NCI-H2227 (cell line): ENCODE data around the gene WWOX.

Source experiments
- DNase-seq: peaks from one replicate; lab custom pipeline; 2025; ENCODE audit not compliant: unreplicated experiment; lab: John Stamatoyannopoulos, UW

Gene WWOX

DNA sequence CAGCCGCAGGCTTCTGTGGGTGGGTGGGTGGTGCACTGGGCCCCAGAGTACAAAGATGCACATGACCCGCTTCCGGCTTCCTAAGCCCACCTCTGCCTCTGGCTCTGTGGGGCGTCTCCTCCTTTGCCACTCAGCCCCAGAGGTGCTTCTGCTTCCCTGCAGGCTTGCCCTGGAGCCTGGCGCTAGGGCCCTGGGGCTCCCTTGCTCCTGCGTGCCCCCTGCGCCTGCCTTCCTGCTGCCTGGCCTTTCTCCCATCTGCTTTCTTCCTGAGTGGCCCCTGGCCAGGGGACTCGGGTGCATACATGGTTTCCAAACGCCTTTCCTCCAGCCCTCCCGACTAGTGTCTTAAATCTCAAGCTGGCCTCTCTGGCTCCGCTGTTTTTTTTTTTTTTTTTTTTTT, 3.4 kb downstream of the WWOX start:
- DNase-seq: no peak

GRCh38 chr16:78105517-78105916, 6.1 kb downstream of the WWOX start:
- no peak for DNase-seq

DNA sequence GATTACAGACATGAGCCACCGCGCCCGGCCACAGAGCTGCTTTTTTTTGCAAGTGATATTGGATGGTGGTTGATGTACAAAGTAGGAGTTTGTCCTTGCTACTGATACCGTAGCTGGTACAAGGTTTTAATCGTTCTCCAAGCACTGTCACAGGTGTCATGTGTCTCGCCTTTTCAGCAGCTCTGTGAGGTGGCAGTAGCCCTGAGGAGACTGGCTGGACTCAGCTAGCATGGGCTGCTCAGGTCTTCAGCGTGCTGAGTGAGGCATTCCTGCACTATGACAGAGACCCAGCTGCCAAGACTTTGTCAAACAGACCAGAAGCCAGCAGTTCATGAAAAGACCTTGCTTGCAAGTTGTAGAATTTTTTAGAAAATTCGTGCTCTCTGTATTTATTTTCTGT, 7.2 kb downstream of the WWOX start:
- DNase-seq: no peak

DNA sequence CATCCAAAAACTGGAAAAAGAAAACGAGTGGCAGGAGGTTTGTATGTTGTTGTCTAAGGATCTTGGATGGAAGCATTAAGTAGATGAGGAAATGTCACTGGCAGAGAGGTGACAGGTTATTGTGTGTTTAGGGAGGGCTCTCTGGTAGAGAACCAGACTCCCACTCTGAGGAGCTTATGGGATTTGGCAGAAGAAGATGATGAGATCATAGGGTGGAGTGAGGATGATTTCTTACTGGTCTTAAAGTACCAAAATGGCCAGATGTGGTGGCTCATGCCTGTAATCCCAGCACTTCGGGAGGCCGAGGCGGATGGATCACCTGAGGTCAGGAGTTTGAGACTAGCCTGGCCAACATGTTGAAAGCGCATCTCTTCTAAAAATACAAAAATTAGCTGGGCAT, 9.0 kb downstream of the WWOX start:
- no peak for DNase-seq

- no peak for DNase-seq
These were observed 13.8 kb downstream of the WWOX start for GRCh38 chr16:78113258-78113657.

DNA sequence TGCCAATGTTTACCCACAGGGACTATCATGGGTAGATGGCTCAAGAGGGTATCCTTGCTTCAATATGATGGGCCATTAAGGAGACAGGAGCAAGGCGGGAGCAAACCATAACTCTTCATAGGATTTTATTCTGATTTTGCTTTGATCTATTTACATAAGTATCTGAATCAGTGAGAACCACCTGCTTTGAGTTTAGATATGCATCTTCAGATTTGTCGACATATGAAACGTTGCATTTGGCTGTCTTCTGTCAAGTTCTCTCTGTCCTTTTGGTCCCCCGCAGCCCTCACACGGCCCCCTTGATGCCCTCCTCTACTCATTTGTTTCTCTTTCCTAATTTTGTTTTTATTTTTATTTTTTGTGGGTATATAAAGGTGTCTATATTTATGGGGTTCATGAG, 16.2 kb downstream of the WWOX start:
- no peak for DNase-seq

GRCh38 chr16:78116946-78117345, 17.5 kb downstream of the WWOX start:
- no peak for DNase-seq

DNA sequence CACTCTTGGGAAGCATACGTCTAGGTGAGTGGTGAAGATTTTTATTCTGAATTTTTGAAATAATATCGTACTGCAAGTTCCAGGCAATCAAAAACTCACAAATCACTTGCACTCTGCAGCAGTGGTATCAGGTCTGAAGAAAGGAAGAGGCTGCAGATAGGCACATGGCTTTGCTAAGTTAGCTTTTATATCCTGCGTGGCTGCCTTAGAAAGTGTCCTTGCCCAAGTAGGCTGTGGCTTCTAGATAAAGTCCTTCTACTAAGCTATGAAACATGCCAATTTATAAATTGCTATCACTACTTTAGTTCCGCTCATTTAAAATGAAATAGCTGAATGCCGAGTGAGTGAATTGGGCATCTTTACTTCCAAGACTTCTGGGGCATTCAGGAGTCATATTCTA, 17.9 kb downstream of the WWOX start:
- DNase-seq: no peak

DNA sequence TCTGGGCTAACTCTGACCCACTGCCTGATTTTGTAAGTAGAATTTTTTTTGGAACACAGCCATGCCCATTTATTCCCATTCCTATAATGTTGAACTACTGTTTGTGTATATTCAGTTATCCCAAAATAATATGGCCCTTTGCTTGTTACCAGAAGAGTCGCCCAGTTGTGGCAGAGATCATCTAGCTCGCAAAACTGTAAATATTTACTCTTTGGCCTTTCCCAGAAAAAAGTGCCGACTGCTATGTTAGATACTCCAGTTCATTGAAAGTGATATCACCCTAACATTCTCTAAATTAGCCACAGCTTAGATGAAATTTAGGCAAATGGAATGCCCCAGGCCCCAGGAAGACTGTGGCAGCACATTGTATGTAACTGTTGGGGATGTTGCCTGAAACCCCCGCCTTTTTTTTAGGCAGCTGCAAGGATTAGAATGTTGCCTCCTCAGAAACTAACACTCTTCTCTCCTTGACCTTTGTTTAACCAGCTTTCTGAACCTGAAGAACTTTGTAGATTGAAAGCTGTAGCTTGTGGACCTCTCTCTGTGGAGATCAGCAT, 19.1 kb downstream of the WWOX start:
- DNase-seq: no peak

DNA sequence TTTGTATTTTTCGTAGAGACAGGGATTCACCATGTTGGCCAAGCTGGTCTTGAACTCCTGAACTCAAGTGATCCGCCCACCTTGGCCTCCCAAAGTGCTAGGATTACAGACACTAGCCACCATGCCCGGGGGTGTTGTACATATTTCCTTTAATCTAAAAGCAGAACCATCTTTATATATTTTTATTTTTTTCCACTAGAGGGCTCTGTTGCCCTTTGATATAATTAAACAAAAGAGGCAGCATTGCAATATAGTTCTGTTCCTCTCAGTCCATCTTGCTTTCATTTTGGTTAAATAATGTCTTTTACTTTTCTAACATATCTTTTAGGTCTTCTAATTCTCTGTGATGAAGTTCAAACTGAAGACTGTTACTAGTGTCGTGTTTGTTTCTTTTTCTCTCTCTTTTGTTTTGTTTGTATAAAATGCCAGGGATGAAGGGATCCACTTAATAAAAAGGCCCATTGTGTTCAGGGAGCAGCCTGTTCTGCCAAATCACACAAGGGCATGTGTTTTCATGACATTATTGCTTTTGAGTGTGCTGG, 23.4 kb downstream of the WWOX start:
- peak; percentile 60 for DNase-seq

DNA sequence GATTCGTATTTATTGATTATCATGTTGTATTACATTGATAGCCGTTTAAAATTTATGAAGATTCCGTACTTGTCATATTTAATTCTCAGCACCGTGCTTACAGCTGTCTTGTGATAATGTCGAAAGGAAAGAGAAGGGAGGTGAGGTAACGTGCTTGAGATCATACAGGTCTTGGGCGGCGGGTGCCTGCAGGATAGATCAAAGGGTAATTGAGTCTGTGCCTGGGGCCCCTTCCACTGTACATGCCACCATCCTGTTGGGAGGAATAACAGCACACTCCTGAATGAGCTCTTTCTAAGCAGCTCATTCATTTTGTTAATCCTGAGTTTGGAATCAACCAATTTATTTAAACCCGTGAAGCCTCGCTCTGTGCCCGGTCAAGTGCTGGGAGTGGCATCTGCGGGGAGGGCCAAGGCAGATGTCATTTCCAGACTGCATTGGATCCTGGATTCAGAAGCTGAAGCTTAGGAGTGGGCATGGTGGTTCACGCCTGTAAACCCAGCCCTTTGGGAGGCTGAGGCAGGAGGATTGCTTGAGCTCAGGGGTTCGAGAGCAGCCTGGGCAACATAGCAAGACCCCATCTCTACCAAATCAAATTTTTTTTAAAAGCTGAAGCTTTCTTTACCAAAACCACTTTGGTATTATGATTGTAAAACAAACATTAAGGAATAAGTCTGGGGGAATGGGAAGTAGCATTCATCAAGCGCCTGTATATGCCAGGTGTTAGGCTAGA, 25.8 kb downstream of the WWOX start:
- no peak for DNase-seq

- no peak for DNase-seq
These were observed 27.2 kb downstream of the WWOX start for GRCh38 chr16:78126662-78127061.

DNA sequence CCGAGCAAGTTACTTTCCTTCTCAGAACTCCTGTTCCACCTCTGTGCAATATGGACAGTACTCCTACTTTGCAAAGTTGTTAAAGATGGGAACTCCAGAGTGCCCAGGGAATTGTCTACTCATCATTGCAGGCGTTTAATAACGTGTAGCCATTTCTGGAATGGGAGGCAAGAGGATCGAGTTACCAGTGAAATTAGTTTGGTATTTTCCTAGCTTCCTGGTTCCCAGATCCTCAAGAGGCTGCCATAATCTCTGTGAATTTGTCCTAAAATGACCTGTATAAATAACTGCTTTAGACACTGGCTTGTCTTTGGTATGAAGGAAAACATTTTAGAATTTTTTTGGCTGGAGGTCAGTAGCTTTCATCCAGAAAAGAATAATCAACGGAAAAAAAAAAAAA, 27.7 kb downstream of the WWOX start:
- peak; percentile 12 for DNase-seq

GRCh38 chr16:78128913-78129312, 29.5 kb downstream of the WWOX start:
- DNase-seq: no peak

- no peak for DNase-seq
These were observed 29.9 kb downstream of the WWOX start for GRCh38 chr16:78129349-78129748.

GRCh38 chr16:78130083-78130608, 30.7 kb downstream of the WWOX start:
- no peak for DNase-seq

GRCh38 chr16:78130950-78131349, 31.5 kb downstream of the WWOX start:
- no peak for DNase-seq

- no peak for DNase-seq
These were observed 34.5 kb downstream of the WWOX start for GRCh38 chr16:78133919-78134318.

GRCh38 chr16:78134944-78135619, 35.6 kb downstream of the WWOX start:
- no peak for DNase-seq

- DNase-seq: no peak
These were observed 37.7 kb downstream of the WWOX start for GRCh38 chr16:78137179-78137578.

DNA sequence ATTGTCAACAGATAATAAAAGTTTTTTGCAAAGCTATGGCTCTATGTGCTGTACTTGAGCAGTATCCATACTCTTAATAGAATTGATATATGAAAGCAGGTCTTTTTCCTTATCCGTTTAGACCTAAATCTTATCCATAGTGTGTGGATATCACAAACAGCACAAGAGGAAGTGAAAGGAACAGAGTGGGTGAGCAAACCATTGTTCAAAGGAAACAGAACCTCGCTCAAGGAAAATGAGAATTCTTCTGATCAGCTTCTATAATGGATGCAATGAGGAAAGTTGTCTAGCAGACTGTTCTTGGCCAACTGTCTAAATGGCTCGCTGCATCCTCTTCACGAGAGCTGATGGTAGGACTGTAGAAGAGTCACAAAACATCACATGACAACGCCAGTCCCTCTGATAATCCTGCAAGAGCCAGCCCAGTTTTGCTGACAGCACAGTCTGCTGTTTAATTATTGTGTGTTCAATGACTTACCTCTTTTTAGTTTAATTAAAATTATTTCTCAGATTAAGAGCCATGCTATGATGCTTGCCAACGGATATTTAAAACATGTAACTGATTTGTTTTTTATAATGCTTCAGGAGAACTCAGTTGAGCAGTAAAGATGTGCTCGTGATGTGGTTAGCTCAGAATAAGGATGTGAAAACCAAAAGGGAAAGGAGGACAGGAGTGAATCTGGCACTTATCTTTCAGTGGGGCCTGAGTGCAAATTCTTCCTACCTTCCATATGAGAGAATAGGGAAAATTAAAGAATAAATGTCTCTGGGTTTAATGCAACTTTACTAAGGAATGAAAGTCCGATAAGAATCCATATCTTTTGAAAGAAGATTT, 38.5 kb downstream of the WWOX start:
- DNase-seq: no peak
